Measurements from ENCODE around the gene IGFLR1.
"Not testable (repeated sequence)": the region's sequence is repeated elsewhere in the genome, so short reads cannot be mapped to it uniquely, and the experiment has no call there.

IGFLR1 gene

DNA sequence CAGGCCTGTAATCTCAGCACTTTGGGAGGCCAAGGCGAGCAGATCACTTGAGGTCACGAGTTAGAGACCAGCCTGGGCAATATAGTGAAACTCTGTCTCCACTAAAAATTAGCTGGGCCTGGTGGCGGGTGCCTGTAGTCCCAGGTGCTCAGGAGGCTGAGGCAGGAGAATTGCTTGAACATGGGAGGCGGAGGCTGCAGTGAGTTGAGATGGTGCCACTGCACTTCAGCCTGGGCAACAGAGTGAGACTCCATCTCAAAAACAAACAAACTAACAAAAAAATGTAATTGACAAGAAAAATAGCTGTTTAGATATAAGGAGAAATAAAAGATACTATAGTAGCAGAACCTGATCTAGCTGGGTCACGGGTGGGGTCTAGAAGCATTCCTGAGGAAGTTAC lies 30.1 kb upstream of the IGFLR1 start:
- not testable (repeated sequence) for H3K27me3 ChIP-seq (ENCODE audit: insufficient read depth, low read length); H3K9ac ChIP-seq (ENCODE audit: low read length); H3K4me2 ChIP-seq (ENCODE audit: low read length); H3K79me2 ChIP-seq (ENCODE audit: control insufficient read depth, insufficient read depth, low read length, poor library complexity); DNase-seq; H2BK5ac ChIP-seq (ENCODE audit: low read depth, low read length, poor library complexity); H4K91ac ChIP-seq (ENCODE audit: low read depth, low read length); H3K9me3 ChIP-seq (ENCODE audit: insufficient read depth, low read depth, low read length); H3K4me3 ChIP-seq (ENCODE audit: low read depth, low read length); H2AK5ac ChIP-seq (ENCODE audit: low read length); H4K8ac ChIP-seq (ENCODE audit: low read depth, low read length); H2AFZ ChIP-seq (ENCODE audit: insufficient read depth, low read length, poor library complexity); H2BK12ac ChIP-seq (ENCODE audit: low read length); H3K23ac ChIP-seq (ENCODE audit: low read length); H3K27ac ChIP-seq (ENCODE audit: low read depth, low read length); H3K79me1 ChIP-seq (ENCODE audit: low read length); H3K14ac ChIP-seq (ENCODE audit: low read length); H4K12ac ChIP-seq (ENCODE audit: low read depth, low read length); H2BK120ac ChIP-seq (ENCODE audit: insufficient read depth, low read length, poor library complexity); H3K18ac ChIP-seq (ENCODE audit: low read length); H3K4ac ChIP-seq (ENCODE audit: low read depth, low read length)
- peaks cover 2 to 11% of the 10 kb centered on the region in 2 experiments for H3K4me1 ChIP-seq (ENCODE audit: control insufficient read depth in 1 of 2, insufficient read depth in 2 of 2, low read length in 2 of 2)
- peaks cover 8 to 15% of the 10 kb centered on the region in 2 experiments for H3K36me3 ChIP-seq (ENCODE audit: control insufficient read depth in 1 of 2, insufficient read depth in 2 of 2, low read length in 2 of 2)
- WGBS (ENCODE audit: extremely low coverage, insufficient coverage, insufficient read length): no CpG with 5 or more reads among the region's 5 CpGs

DNA sequence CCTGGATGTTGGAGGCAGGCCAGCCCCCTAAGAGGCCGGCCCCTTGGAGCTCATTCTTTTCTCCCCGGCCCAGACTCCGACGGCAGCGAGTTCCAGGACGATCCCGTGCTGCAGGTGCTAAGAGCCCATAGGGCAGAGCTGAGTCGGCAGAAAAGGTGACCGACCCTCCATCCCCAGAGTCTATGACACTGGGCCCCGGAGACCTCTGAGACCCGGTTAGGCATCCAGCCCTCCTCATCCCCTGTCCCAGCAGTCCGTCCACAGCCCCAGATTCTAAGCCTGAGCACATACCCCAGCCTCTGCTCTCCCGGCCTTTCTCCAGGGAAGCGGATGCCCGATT lies 25.8 kb upstream of the IGFLR1 start:
- no peak overlapping the region for H2BK12ac ChIP-seq (ENCODE audit: low read length)
- no peak overlapping the region for H3K27ac ChIP-seq (ENCODE audit: low read depth, low read length)
- H4K91ac ChIP-seq (ENCODE audit: low read depth, low read length): no peak overlapping the region
- H3K9me3 ChIP-seq (ENCODE audit: insufficient read depth, low read depth, low read length): peaks cover 2% of the 10 kb centered on the region
- H3K14ac ChIP-seq (ENCODE audit: low read length): no peak overlapping the region
- H3K9ac ChIP-seq (ENCODE audit: low read length): no peak overlapping the region
- no peak overlapping the region for H3K4ac ChIP-seq (ENCODE audit: low read depth, low read length)
- H3K79me2 ChIP-seq (ENCODE audit: control insufficient read depth, insufficient read depth, low read length, poor library complexity): no peaks in the 10 kb centered on the region
- no peak overlapping the region for H2AK5ac ChIP-seq (ENCODE audit: low read length)
- no peak overlapping the region for H3K23ac ChIP-seq (ENCODE audit: low read length)
- H3K18ac ChIP-seq (ENCODE audit: low read length): no peak overlapping the region
- H2AFZ ChIP-seq (ENCODE audit: insufficient read depth, low read length, poor library complexity): no peak overlapping the region
- no peak overlapping the region for H2BK5ac ChIP-seq (ENCODE audit: low read depth, low read length, poor library complexity)
- peaks cover 0 to 2% of the 10 kb centered on the region in 2 experiments for H3K4me1 ChIP-seq (ENCODE audit: control insufficient read depth in 1 of 2, insufficient read depth in 2 of 2, low read length in 2 of 2)
- WGBS (ENCODE audit: extremely low coverage, insufficient coverage, insufficient read length): no CpG with 5 or more reads among the region's 15 CpGs
- no peaks in the 10 kb centered on the region for H3K27me3 ChIP-seq (ENCODE audit: insufficient read depth, low read length)
- no peak for DNase-seq
- no peaks in the 10 kb centered on the region for H3K79me1 ChIP-seq (ENCODE audit: low read length)
- no peak overlapping the region for H3K4me3 ChIP-seq (ENCODE audit: low read depth, low read length)
- H3K36me3 ChIP-seq (ENCODE audit: control insufficient read depth in 1 of 2, insufficient read depth in 2 of 2, low read length in 2 of 2): peaks cover 38 to 46% of the 10 kb centered on the region in 2 experiments
- no peak overlapping the region for H3K4me2 ChIP-seq (ENCODE audit: low read length)
- no peak overlapping the region for H4K12ac ChIP-seq (ENCODE audit: low read depth, low read length)
- H4K8ac ChIP-seq (ENCODE audit: low read depth, low read length): no peak overlapping the region
- H2BK120ac ChIP-seq (ENCODE audit: insufficient read depth, low read length, poor library complexity): no peak overlapping the region

DNA sequence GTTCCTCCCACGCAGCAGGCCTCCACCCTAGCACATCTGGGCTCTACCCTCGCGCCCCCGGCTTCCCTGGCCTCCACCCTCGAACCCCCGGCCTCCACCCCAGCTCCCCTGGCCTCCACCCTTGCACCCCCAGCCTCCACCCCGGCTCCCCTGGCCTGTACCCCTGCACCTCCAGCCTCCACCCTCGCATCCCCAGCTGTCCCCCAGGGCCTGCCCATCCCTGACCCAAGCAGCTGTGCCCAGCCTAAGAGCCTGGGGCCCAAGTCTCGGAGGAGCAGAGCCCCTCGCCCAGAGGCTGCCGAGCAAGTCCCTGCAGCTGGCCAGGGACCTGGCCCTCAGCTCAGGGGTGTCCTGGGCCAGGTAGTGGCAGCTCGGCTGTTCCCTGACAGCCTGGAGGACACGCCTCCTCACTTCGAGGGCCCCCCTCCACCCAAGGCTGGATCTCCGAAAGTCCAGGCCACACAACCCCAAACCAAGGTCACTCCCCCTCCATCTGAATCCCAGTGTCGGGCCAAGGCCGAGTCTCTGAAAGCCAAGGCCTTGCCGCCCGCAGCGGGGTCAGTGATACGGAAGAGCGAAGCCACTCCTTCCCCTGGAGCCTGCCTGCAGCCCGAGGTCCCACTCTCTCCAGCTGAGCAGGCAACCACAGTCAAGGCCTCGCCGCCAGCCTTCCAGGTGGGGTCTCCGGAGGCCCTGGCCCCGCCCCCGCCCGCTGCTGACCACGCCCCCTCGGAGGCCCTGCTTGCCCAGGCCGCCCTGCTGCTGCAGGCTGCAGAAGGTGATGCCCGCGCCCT lies 25.2 kb upstream of the IGFLR1 start:
- Histone ChIP-seq H3K27me3 (ENCODE audit: insufficient read depth, low read length) (no peaks in the 10 kb centered on the region), H4K8ac (ENCODE audit: low read depth, low read length) (no peak overlapping the region), H3K18ac (ENCODE audit: low read length) (no peak overlapping the region), H2AK5ac (ENCODE audit: low read length) (no peak overlapping the region), H3K4me1 (ENCODE audit: control insufficient read depth in 1 of 2, insufficient read depth in 2 of 2, low read length in 2 of 2) (peaks cover 0 to 2% of the 10 kb centered on the region in 2 experiments), H3K9me3 (ENCODE audit: insufficient read depth, low read depth, low read length) (peaks cover 2% of the 10 kb centered on the region), H3K9ac (ENCODE audit: low read length) (no peak overlapping the region), H3K79me1 (ENCODE audit: low read length) (no peaks in the 10 kb centered on the region), H2BK12ac (ENCODE audit: low read length) (no peak overlapping the region), H3K14ac (ENCODE audit: low read length) (no peak overlapping the region), H3K23ac (ENCODE audit: low read length) (no peak overlapping the region), H3K4me3 (ENCODE audit: low read depth, low read length) (no peak overlapping the region), H3K27ac (ENCODE audit: low read depth, low read length) (no peak overlapping the region), H3K79me2 (ENCODE audit: control insufficient read depth, insufficient read depth, low read length, poor library complexity) (no peaks in the 10 kb centered on the region), H4K12ac (ENCODE audit: low read depth, low read length) (no peak overlapping the region), H2BK120ac (ENCODE audit: insufficient read depth, low read length, poor library complexity) (no peak overlapping the region), H3K4ac (ENCODE audit: low read depth, low read length) (no peak overlapping the region), H2AFZ (ENCODE audit: insufficient read depth, low read length, poor library complexity) (no peak overlapping the region), H3K4me2 (ENCODE audit: low read length) (no peak overlapping the region), H2BK5ac (ENCODE audit: low read depth, low read length, poor library complexity) (no peak overlapping the region), H3K36me3 (ENCODE audit: control insufficient read depth in 1 of 2, insufficient read depth in 2 of 2, low read length in 2 of 2) (peaks cover 38 to 46% of the 10 kb centered on the region in 2 experiments), H4K91ac (ENCODE audit: low read depth, low read length) (no peak overlapping the region)
- no CpG with 5 or more reads among the region's 34 CpGs for WGBS (ENCODE audit: extremely low coverage, insufficient coverage, insufficient read length)
- DNase-seq: no peak

DNA sequence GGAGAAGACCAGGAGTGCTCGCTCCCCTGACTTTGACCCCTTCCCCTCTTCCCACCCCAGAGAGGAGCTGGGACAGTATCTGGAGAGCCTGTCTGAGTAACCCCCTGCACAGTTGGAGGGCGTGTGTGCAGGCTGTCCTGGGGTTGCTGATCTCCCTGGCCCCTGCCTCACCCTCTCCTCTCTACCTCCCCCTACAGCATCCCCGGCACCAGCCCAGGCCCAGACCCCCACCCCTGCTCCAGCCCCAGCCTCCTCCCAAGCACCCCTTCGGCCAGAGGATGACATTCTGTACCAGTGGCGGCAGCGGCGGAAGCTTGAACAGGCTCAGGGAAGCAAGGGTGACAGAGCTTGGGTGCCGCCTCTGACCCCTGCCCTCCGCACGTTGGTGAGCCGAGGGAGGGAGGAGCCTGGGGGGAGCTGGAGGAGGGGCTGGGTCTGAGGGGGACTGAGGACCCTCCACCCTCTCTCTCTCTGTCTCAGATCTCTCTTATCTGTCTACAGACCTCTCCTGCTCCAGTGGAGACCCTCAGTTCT lies 24.4 kb upstream of the IGFLR1 start:
- DNase-seq: no peak
- Histone ChIP-seq H3K4me1 (ENCODE audit: control insufficient read depth in 1 of 2, insufficient read depth in 2 of 2, low read length in 2 of 2) (peaks cover 0 to 2% of the 10 kb centered on the region in 2 experiments), H3K23ac (ENCODE audit: low read length) (no peak overlapping the region), H3K79me2 (ENCODE audit: control insufficient read depth, insufficient read depth, low read length, poor library complexity) (no peaks in the 10 kb centered on the region), H3K27me3 (ENCODE audit: insufficient read depth, low read length) (no peaks in the 10 kb centered on the region), H2BK12ac (ENCODE audit: low read length) (no peak overlapping the region), H3K9me3 (ENCODE audit: insufficient read depth, low read depth, low read length) (peaks cover 2% of the 10 kb centered on the region), H3K18ac (ENCODE audit: low read length) (no peak overlapping the region), H4K91ac (ENCODE audit: low read depth, low read length) (no peak overlapping the region), H3K4me2 (ENCODE audit: low read length) (no peak overlapping the region), H3K36me3 (ENCODE audit: control insufficient read depth in 1 of 2, insufficient read depth in 2 of 2, low read length in 2 of 2) (peaks cover 42 to 53% of the 10 kb centered on the region in 2 experiments), H2AFZ (ENCODE audit: insufficient read depth, low read length, poor library complexity) (no peak overlapping the region), H3K14ac (ENCODE audit: low read length) (no peak overlapping the region), H3K9ac (ENCODE audit: low read length) (no peak overlapping the region), H3K27ac (ENCODE audit: low read depth, low read length) (no peak overlapping the region), H3K4me3 (ENCODE audit: low read depth, low read length) (no peak overlapping the region), H2BK120ac (ENCODE audit: insufficient read depth, low read length, poor library complexity) (no peak overlapping the region), H2BK5ac (ENCODE audit: low read depth, low read length, poor library complexity) (no peak overlapping the region), H3K4ac (ENCODE audit: low read depth, low read length) (no peak overlapping the region), H4K8ac (ENCODE audit: low read depth, low read length) (no peak overlapping the region), H4K12ac (ENCODE audit: low read depth, low read length) (no peak overlapping the region), H2AK5ac (ENCODE audit: low read length) (no peak overlapping the region), H3K79me1 (ENCODE audit: low read length) (no peaks in the 10 kb centered on the region)
- no CpG with 5 or more reads among the region's 11 CpGs for WGBS (ENCODE audit: extremely low coverage, insufficient coverage, insufficient read length)

Data from trophoblast cell (in vitro differentiated cells and primary cell).